ENCODE data around the gene NDUFA12. TPM values are rescaled to one million over a fixed set of nuclear protein-coding genes. Genes with fewer than 3 reads are reported as not detected.

The NDUFA12 gene
- total RNA-seq, 3 donors from 2014 or later = 72.4 to 104 (median 75.1) TPM

DNA sequence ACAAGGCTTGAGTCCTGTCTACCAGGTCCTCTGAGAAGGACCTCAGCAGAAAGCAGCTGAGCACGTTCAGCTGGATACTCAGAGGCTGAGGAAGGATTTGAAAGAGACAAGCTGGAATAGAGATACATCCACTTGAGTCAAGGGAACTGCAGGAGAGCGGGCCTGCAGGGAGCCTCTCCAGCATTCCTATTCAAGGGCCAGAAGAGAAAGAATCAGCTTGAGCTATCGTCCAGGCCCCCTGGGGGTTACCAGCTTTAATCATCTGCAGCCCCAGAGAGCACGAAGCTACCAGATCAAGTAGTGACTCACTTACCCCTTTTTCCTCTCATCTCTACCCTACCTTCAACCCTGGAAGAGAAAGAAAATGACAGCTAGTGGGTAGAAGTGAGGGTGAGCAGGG is 80.9 kb downstream of the NDUFA12 start:
- intact Hi-C loops (cut with DNase I; ENCODE audit: low total_unique reads) = no loop called here
- Histone ChIP-seq H3K36me3 (no peaks in the 10 kb centered on the region), H3K4me3 (no peak overlapping the region), H3K27me3 (no peaks in the 10 kb centered on the region), H3K27ac (no peak overlapping the region), H3K4me1 (no peaks in the 10 kb centered on the region), H3K9me3 (no peaks in the 10 kb centered on the region)
- no peak for DNase-seq (ENCODE audit: low spot score in 2 of 2)
- TF ChIP-seq POLR2A (IDR thresholded peaks at IDR 0.05) (no peak), POLR2AphosphoS5 (IDR thresholded peaks at IDR 0.05) (no peak)
- TF ChIP-seq, protein P1, sequence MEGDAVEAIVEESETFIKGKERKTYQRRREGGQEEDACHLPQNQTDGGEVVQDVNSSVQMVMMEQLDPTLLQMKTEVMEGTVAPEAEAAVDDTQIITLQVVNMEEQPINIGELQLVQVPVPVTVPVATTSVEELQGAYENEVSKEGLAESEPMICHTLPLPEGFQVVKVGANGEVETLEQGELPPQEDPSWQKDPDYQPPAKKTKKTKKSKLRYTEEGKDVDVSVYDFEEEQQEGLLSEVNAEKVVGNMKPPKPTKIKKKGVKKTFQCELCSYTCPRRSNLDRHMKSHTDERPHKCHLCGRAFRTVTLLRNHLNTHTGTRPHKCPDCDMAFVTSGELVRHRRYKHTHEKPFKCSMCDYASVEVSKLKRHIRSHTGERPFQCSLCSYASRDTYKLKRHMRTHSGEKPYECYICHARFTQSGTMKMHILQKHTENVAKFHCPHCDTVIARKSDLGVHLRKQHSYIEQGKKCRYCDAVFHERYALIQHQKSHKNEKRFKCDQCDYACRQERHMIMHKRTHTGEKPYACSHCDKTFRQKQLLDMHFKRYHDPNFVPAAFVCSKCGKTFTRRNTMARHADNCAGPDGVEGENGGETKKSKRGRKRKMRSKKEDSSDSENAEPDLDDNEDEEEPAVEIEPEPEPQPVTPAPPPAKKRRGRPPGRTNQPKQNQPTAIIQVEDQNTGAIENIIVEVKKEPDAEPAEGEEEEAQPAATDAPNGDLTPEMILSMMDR (IDR thresholded peaks at IDR 0.05) = no peak

Other genes with a start within 250 kb of the NDUFA12 start
- 10 to 100 TPM; 46.7 to 50.5 (median 47.7) TPM for gene NR2C1, start 69.9 kb upstream of the NDUFA12 start, total RNA-seq
- gene FGD6, start 213.8 kb upstream of the NDUFA12 start, total RNA-seq = 10 to 100 TPM in 2 of 3 donors, 1 to 10 TPM in 1; 5.6 to 28.0 (median 13.1) TPM
- 100 to 1,000 TPM in 1 of 3 donors, 10 to 100 TPM in 2; 72.8 to 126 (median 73.8) TPM for gene VEZT, start 214.1 kb upstream of the NDUFA12 start, total RNA-seq